ENCODE measurements around the gene UGT1A1.

GRCh38 chr2:233760043-233760442 is at the start of gene UGT1A1:
- no peak for TF ChIP-seq EZH2phosphoT487 (IDR thresholded peaks at IDR 0.05; ENCODE audit: borderline replicate concordance, low read length)
- TF ChIP-seq, protein P1, sequence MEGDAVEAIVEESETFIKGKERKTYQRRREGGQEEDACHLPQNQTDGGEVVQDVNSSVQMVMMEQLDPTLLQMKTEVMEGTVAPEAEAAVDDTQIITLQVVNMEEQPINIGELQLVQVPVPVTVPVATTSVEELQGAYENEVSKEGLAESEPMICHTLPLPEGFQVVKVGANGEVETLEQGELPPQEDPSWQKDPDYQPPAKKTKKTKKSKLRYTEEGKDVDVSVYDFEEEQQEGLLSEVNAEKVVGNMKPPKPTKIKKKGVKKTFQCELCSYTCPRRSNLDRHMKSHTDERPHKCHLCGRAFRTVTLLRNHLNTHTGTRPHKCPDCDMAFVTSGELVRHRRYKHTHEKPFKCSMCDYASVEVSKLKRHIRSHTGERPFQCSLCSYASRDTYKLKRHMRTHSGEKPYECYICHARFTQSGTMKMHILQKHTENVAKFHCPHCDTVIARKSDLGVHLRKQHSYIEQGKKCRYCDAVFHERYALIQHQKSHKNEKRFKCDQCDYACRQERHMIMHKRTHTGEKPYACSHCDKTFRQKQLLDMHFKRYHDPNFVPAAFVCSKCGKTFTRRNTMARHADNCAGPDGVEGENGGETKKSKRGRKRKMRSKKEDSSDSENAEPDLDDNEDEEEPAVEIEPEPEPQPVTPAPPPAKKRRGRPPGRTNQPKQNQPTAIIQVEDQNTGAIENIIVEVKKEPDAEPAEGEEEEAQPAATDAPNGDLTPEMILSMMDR (IDR thresholded peaks at IDR 0.05; ENCODE audit: low read depth, low read length, poor library complexity, severe bottlenecking) = no peak

All from DOHH2 (cell line).